HS-5 (cell line): ENCODE data around the gene PRR18.

Experiments used
- DNase-seq: peaks from one replicate; pipeline ENCODE4 v3.0.0-alpha.2; 2012; ENCODE audit warnings: low read depth

The PRR18 gene

GRCh38 chr6:166274739-166275370, 33.3 kb downstream of the PRR18 start:
- DNase-seq: no peak

GRCh38 chr6:166274163-166274562, 34.0 kb downstream of the PRR18 start:
- no peak for DNase-seq

GRCh38 chr6:166271376-166271765, 36.8 kb downstream of the PRR18 start:
- no peak for DNase-seq

GRCh38 chr6:166270706-166271375, 37.4 kb downstream of the PRR18 start:
- DNase-seq: no peak

- no peak for DNase-seq
These were observed 38.7 kb downstream of the PRR18 start for GRCh38 chr6:166269301-166270039.

GRCh38 chr6:166268431-166268830, 39.8 kb downstream of the PRR18 start:
- no peak for DNase-seq

GRCh38 chr6:166267526-166267925, 40.7 kb downstream of the PRR18 start:
- no peak for DNase-seq

GRCh38 chr6:166266336-166266735, 41.9 kb downstream of the PRR18 start:
- DNase-seq: no peak

GRCh38 chr6:166262743-166263515, 45.3 kb downstream of the PRR18 start:
- DNase-seq: no peak

- DNase-seq: no peak
These were observed 48.8 kb downstream of the PRR18 start for GRCh38 chr6:166259296-166259977.

- peak; percentile 2 for DNase-seq
These were observed 49.3 kb downstream of the PRR18 start for GRCh38 chr6:166258854-166259276.

GRCh38 chr6:166257911-166258318, 50.3 kb downstream of the PRR18 start:
- no peak for DNase-seq
